Measurements from ENCODE around the gene BCKDHA.

The BCKDHA gene

DNA sequence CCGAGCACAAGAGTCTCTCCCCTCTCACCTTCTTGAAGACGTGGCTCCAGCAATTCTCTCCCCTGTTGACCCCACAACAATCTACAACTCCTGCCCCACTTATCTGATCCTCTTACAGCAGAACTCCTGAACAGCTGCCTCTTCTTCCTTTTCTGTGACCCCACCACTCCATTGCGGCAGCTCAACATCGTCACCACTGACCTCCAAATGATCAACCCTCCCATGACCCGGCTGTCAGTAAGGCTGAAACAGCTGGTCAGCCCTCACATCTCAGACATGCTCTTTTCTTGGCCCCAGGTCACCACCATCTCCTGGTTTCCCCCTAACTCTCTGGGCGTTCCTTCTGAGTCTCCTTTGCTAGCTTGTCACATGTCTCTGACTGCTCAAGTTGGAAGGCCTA lies 2.3 kb upstream of the BCKDHA start:
- peak overlapping the region; percentile 26 for H3K4me3 ChIP-seq (ENCODE audit: low read depth, low read length)
- TF ChIP-seq, protein P1, sequence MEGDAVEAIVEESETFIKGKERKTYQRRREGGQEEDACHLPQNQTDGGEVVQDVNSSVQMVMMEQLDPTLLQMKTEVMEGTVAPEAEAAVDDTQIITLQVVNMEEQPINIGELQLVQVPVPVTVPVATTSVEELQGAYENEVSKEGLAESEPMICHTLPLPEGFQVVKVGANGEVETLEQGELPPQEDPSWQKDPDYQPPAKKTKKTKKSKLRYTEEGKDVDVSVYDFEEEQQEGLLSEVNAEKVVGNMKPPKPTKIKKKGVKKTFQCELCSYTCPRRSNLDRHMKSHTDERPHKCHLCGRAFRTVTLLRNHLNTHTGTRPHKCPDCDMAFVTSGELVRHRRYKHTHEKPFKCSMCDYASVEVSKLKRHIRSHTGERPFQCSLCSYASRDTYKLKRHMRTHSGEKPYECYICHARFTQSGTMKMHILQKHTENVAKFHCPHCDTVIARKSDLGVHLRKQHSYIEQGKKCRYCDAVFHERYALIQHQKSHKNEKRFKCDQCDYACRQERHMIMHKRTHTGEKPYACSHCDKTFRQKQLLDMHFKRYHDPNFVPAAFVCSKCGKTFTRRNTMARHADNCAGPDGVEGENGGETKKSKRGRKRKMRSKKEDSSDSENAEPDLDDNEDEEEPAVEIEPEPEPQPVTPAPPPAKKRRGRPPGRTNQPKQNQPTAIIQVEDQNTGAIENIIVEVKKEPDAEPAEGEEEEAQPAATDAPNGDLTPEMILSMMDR (IDR thresholded peaks at IDR 0.05; ENCODE audit: borderline replicate concordance, insufficient read depth, low read depth, low read length): no peak

DNA sequence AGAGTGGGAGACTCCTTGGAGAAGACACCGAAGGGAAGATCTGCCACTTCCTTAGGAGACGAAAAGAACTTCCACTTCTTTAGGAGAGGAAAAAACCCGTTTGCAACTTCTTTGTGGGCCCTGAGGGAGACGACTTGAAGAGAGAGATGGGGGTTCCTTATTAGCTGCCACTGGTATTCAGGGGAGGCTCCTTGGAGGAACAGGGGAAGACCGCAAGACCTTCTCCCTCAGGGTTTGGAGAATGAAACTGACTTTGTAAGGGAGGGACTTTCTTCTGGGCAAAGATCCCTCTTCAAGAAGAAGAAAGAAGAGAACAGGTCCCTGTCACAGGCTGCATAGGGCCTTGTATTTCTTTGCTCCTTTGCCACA lies 416 bp downstream of the BCKDHA start:
- TF ChIP-seq, protein P1 (IDR thresholded peaks at IDR 0.05; ENCODE audit: borderline replicate concordance, insufficient read depth, low read depth, low read length): no peak
- peak overlapping the region; percentile 73 for H3K4me3 ChIP-seq (ENCODE audit: low read depth, low read length)

DNA sequence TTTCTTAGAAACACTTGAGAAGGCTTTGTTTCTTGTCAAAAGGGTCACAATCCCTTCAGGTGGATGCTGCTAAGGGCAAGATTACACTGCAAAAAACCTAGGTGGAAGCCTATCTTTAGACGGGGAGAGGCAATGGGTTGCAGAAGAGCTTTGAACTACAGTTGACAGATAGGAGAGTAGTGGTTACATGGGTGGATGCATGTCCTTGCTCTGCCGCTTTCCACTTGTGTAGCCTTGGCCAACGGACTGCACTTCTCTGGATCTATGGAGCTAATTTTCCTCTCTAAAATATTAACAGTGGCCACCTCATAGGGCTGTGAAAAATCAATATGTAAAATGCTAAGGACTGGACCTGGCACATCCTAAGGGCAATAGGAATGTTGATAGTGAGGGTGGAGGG lies 980 bp downstream of the BCKDHA start:
- TF ChIP-seq, protein P1 (IDR thresholded peaks at IDR 0.05; ENCODE audit: borderline replicate concordance, insufficient read depth, low read depth, low read length): no peak
- H3K4me3 ChIP-seq (ENCODE audit: low read depth, low read length): peak overlapping the region; percentile 73

DNA sequence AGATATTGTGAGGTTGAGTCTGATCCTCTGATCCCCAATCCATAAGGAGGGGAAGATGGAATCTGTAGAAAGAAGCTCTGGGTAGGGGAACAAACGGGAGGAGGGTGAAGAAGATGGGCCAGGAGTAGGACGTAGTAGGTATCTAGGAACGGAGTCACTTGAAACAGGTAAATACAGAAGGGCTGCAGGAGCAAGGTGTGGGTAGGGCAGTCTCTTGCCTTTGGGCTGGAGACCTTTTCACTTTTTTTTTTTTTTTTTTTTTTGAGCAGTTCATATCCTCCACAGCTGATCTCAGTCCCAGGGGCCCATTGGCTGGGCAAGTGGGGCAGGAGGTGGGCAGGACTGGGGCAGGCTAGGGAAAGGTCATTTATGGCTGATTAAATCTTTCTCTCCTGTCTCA lies 1.5 kb downstream of the BCKDHA start:
- TF ChIP-seq, protein P1 (IDR thresholded peaks at IDR 0.05; ENCODE audit: borderline replicate concordance, insufficient read depth, low read depth, low read length): no peak
- no peak overlapping the region for H3K4me3 ChIP-seq (ENCODE audit: low read depth, low read length)

DNA sequence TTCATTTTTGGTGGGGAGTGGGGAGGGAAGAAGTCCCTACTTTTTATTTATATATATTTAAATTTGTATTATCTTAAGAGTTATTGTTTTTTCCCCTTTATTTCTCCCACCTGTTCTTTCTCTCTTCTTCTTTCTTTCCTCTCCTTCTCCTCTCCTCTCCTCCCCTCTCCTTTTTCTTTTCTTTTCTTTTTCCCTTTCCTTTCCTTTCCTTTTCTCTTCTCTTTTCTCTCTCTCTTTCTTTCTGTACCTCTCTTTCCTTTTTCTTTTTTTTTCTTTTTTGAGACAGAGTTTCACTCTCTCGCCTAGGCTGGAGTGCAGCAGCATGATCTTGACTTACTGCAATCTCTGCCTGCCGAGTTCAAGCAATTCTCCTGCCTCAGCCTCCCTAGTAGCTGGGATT lies 1.9 kb downstream of the BCKDHA start:
- TF ChIP-seq, protein P1 (IDR thresholded peaks at IDR 0.05; ENCODE audit: borderline replicate concordance, insufficient read depth, low read depth, low read length): no peak
- H3K4me3 ChIP-seq (ENCODE audit: low read depth, low read length): no peak overlapping the region

DNA sequence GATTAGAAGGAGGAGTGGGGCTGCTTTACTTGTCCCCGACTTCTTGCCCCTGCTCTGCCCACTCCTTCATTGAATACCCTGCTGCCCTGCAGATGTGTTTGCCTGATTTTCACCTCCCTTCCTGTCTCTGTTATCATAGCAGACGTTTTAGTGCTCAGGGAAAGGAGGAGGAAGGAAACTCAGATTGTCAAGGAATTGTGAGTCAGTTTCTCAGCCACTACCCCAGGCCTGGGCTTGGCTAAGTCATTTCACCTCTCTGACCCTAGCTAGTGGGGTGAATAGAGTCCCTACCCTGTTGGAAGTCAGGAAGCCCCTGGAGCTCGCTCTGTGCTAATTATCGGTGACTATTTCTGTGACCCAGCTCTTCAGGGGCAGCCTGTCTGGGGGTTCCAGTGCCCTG lies 3.9 kb downstream of the BCKDHA start:
- H3K4me3 ChIP-seq (ENCODE audit: low read depth, low read length): no peak overlapping the region
- TF ChIP-seq, protein P1 (IDR thresholded peaks at IDR 0.05; ENCODE audit: borderline replicate concordance, insufficient read depth, low read depth, low read length): no peak

DNA sequence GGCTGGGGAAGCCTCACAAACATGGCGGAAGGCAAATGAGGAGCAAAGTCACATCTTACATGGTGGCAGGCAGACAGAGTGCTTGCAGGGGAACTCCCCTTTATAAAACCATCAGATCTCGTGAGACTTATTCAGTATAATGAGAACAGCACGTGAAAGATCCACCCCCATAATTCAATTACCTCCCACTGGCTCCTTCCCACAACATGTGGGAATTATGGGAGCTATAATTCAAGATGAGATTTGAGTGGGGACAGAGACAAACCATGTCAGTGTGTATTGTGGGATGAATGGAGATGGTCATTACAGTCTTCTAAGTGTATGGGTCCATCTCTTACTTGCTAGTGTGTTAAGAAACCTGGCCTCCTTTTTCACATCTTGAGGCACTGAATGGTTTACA lies 4.4 kb downstream of the BCKDHA start:
- TF ChIP-seq, protein P1 (IDR thresholded peaks at IDR 0.05; ENCODE audit: borderline replicate concordance, insufficient read depth, low read depth, low read length): no peak
- H3K4me3 ChIP-seq (ENCODE audit: low read depth, low read length): no peak overlapping the region

Measured in GM12875 (cell line).